HG02588 (cell line): Measurements from ENCODE around the gene EPS8L1.
"Not testable (repeated sequence)": the region's sequence is repeated elsewhere in the genome, so short reads cannot be mapped to it uniquely, and the experiment has no call there.

Source experiments
- ATAC-seq: cut with Tn5 transposase; IDR thresholded peaks from one replicate; pipeline ENCODE4 v1.9.1; 2021; ENCODE audit warnings: mild to moderate bottlenecking, moderate library complexity; ENCODE audit not compliant: unreplicated experiment

The EPS8L1 gene

DNA sequence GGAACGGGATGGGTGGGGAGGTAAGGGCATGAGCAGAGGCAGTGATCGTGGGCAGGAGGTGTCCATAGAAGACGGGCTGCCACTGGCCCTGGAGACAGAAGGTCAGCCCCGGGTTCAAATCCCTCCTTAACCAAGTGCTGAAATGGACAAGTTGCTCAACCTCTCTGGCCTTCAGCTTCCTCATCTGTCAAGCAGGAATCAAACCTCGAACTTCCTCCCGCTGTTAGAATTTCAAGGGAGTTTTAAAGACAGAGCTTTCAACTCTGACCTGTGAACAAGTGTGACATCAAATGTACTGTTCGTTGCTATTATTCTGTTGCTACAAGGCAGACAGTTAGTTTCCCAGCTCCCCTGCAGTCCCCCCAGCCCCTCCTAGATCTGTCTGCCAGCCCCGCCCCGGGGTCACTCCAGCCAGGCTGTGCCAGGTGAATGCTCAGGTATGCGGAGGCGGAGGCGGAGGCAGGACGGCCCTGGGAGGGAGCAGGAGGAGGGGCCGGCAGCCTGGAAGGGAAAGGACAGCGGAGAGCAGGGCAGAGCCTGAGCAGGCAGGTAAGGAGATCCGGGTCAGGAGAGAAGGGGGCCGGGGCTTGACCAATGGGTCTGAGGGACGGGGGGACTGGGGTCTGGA, at the start of gene EPS8L1:
Gene EPS8L1, plus strand, starts transcription at position 499 of the 628 bp plus-strand sequence. CDS start 576 bp downstream, outside the sequence.
- ATAC-seq = no peak

DNA sequence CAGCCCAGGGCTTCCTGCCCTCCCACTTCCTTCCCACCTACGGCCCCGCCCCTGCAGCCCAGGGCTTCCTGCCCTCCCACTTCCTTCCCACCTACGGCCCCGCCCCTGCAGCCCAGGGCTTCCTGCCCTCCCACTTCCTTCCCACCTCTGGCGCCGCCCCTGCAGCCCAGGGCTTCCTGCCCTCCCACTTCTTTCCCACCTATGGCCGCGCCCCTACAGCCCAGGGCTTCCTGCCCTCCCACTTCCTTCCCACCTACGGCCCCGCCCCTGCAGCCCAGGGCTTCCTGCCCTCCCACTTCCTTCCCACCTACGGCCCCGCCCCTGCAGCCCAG, 48.6 kb upstream of the EPS8L1 start:
- not testable (repeated sequence) for ATAC-seq

DNA sequence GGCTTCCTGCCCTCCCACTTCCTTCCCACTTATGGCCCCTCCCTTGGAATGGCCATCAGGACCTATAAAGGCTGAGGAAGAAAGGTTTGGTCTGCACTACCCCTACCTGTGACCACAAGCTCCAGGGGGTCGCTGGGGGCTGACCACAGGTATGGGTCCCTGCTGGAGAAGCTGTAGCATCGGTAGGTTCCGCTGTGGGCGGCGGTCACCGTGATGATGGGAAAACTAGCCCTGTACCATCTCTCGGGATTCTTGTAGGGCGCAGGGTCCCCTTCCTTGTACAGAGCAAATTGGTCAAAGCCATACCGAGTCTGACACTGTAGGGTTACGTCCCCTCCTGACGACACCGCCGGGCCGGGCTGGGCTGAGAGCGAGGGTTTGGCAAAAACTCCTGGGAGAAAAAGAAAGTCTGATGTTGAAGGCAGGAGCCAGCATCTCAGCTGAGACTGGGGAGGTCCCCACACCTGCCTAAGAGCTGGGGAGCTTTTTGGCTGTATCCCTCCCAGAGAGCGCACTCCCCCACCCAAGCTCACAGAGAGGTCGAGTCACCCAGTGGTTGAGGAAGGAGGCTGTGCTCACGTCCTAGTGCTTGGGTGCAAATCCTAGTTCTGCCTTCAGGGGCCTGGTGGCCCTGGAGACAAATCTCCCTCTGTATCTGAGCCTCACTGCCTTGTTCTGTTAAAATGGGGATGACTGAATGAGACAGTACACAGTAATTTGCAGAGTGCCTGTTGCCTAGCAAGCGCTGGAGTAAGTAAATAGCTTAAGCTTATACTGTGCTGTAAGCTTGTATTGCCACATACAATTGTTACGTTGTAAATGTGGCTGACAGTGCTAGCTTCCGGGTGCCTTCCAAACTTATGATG, 48.0 kb upstream of the EPS8L1 start:
- ATAC-seq = no peak

DNA sequence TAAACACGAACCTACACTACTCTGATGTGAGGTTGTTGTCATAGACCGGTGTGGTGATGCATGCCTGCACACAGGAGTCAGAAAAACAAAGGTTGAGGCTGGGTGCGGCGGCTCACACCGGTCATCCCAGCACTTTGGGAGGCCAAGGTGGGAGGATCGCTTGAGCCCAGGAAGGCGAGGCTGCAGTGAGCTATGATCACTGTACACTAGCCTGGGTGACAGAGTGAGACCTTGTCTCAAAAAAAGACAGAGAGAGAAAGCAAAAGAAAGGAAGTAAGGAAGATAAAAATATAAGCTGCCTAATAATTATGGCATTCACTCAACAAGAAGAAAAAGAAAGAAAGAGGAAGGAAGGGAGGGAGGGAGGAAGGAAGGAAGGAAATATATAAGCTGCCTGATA, 46.9 kb upstream of the EPS8L1 start:
- ATAC-seq = no peak

DNA sequence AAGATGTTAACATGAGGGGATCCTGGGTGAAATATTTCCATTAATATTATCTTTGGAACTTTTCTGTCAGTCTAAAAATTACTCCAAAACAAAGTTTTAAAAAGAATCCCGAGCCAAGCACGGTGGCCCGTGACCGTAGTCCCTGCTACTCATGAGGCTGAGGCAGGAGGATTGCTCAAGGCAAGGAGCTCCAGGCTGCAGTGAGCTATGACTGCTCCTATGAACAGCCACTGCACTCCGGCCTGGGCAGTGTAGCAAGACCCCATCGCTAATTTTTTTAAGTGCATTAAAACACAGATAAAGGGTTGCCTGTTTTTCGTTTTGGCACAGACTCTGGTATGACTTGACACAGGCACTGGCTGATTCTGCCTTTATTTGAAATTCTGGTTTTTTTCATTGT, 44.5 kb upstream of the EPS8L1 start:
- ATAC-seq = no peak

DNA sequence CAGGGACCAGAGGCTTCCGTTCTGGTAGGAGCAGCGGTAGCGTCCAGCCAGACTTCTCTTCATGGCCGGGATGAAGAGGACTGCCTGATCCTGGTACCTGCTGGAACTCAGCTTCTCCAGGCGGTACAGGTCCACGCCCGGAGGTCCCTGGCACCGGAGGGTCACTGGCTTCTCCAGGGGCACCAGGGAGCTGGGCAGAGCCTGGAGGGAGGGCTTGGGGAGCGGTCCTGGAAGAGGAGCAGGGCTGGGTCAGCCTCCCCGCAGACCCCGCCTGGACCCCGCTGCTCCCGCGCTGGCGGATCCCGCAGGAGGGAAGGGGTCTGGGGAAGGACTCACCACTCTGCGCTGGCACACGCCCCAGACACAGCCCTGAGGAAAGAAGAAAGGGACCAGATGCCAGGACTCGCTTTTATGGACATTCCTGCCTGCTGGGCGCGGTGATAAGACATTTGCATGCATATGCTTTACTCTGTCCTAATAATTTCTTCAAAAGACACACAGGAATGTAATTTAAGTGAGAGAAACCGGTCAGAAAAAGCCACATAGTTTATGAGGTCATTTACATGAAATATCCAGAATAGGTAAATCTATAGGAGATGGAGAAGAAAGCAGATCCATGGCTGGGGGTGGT, 43.4 kb upstream of the EPS8L1 start:
- no peak for ATAC-seq

DNA sequence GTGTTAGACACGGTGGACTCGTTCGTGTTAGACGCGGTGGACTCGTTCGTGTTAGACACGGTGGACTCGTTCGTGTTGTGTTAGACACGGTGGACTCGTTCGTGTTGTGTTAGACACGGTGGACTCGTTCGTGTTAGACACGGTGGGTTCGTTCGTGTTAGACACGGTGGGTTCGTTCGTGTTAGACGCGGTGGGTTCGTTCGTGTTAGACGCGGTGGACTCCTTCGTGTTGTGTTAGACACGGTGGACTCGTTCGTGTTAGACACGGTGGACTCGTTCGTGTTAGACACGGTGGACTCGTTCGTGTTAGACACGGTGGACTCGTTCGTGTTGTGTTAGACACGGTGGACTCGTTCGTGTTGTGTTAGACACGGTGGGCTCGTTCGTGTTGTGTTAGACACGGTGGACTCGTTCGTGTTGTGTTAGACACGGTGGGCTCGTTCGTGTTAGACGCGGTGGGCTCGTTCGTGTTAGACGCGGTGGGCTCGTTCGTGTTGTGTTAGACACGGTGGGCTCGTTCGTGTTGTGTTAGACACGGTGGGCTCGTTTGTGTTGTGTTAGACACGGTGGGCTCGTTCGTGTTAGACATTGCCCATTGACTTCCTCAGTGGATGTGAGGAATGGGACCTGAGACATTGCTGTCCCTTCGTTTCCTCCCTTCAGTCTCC, 42.6 kb upstream of the EPS8L1 start:
- ATAC-seq = not testable (repeated sequence)

DNA sequence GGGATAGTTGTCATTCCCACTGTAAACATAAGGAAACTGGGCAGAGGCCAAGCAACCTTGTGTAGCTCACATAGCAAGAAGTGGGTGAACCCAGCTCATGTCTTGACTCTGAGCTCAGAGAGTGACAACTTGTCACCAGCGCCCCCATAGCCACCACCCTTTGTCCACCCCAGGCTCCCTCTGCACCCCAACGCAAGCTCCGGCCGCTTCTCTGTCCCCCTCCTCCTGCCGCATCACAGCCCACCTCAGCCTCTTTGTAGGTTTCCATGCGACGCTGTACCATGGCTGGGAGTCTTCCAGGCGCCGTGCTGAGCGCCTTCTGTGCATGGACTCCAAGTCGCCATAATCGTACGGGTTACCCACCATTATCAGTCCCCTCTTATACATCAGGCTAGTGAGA, 40.9 kb upstream of the EPS8L1 start:
- no peak for ATAC-seq

DNA sequence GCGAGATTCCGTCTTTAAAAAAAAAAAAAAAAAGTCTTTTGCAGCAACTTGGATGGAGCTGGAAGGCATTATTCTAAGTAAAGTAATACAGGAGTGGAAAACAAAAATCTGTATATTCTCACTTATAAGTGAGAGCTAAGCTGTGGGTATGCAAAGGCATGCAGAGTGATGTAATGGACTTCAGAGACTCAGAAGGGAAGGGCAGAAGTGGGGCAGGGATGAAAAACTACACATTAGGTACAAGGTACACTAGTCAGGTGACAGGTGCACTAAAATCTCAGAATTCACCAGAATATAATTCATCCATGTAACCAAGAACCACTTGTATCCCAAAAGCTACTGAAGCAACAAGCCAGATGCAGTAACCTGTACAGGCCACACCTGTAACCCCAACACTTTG, 39.6 kb upstream of the EPS8L1 start:
- ATAC-seq = no peak

DNA sequence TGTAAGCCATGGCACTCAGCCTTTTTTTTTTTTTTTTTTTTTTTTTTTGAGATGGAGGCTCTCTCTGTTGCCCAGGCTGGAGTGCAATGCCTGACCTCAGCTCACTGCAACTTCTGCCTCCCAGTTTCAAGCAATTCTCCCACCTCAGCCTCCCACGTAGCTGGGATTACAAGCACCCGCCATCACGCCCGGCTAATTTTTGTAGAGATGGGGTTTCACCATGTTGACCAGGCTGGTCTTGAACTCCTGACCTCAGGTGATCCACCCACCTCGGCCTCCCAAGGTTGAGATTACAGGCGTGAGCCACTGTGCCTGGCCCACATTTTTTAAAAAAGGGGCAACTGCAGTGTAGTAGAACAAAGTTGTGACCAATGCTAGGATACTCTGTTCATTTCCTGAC, 38.1 kb upstream of the EPS8L1 start:
- not testable (repeated sequence) for ATAC-seq

DNA sequence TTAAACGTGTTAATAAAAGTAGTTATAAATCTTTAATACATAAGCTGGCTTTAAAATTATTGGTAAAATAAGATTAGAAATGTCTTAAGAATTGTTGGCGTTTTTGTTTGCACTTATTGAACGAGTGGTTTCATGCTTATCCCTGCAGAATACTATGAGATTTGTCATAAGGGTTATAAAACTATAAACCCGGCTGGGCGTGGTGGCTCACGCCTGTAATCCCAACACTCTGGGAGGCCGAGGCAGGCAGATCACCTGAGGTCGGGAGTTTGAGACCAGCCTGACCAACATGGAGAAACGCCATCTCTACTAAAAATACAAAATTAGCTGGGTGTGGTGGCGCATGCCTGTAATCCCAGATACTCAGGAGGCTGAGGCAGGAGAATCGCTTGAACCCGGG, 35.0 kb upstream of the EPS8L1 start:
- ATAC-seq = not testable (repeated sequence)

DNA sequence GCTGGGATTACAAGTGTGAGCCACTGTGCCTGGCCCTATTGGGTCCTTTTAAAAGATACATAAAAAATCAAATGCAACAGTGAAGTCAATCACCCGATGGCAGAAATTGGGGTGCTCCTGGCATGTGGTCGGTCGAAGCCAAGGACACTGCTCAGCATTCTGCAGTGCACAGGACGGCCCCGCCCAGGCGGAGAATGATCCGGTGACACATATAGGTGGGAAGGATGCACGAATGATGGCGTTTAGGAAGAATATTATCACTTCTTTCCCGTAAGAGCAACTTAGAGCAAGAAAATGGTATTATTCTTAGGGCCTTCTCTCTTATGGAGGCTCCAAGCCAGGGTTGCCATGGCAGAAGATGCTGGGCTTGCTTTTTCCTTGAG, 34.4 kb upstream of the EPS8L1 start:
- no peak for ATAC-seq

DNA sequence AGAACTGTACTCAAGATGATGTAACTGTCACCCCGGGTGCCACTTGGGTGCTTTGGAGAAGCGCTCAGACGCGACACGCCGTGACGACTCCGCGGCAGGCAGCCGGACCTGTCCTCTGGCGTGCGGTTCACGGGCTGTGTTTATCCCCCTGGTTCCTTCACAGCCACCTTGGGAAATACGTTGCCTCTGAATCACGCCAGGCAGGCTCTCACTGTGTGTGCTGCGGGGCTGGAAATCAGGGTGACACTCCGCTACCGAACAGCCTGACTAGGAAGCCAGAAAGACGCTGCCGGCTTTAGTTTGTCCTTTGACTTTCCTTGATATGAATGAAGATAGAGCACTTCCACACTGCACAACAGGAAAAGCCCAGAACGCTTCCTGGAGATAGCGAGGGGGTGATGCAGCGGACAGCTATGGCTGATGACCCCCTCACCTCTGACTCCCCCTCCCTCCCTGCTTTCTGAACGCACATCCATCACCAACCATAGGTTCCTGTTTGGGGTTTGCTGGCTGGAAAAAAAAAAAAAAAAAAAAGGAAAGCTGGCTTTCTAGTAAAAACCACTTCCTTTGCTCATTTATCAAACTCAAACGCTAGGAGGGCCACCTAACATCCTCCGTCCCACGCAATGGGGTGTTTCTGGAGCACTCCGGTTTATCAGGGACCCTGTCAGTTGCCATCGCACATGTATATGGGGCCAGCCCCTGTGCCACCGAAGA, 33.9 kb upstream of the EPS8L1 start:
- no peak for ATAC-seq

DNA sequence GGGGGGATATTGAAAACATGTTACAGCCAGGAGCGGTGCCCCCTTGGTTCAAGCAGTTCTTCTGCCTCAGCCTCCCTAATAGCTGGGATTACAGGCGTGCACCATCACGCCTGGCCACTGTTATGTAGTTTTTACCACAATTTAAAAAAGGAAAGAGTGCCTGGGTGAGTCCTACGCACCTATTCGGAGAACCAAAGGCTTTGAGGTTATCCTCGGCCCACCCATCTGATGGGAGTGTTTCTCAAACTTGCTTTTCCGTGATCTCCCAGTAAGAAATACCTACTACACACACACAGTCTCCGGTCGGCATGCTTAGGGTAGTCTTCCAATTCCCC, 33.4 kb upstream of the EPS8L1 start:
- no peak for ATAC-seq

DNA sequence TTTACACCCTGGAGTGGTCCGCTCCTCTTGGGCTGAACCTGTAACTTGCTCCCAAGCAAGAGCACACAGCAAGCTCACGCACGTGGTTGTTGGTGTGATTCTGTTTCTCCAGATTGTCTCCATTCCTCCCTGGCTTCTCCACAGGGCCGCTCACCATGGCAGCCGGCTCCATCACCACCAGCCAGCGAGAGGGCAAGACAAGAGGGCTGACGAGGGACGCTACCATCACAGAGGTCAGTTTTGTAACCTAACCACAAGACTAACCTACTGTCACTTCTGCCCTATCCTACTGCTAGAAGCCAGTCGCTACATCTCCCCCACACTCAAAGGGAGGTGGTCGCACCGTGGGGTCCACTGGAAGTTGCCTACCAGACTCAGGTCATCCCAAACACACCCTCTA, 33.0 kb upstream of the EPS8L1 start:
- no peak for ATAC-seq

DNA sequence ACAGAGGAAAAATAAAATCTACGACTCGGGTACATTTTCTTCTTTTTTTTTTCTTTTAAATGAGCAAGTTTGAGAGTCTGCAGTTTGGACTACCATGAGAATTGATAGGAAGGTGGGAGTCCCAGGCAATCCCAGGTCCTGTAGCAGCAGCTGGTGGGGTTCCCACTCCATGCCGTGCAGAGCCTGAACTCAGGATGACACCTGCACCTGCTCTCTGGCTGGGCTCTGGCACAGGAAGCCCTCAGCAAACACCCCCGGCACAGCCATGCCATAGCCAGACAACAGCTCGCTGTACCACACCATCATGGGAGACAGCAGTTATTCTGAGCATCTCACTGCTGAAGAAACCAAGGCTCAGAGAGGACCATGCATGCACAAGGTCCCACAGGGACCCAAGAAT, 31.4 kb upstream of the EPS8L1 start:
- ATAC-seq = no peak

DNA sequence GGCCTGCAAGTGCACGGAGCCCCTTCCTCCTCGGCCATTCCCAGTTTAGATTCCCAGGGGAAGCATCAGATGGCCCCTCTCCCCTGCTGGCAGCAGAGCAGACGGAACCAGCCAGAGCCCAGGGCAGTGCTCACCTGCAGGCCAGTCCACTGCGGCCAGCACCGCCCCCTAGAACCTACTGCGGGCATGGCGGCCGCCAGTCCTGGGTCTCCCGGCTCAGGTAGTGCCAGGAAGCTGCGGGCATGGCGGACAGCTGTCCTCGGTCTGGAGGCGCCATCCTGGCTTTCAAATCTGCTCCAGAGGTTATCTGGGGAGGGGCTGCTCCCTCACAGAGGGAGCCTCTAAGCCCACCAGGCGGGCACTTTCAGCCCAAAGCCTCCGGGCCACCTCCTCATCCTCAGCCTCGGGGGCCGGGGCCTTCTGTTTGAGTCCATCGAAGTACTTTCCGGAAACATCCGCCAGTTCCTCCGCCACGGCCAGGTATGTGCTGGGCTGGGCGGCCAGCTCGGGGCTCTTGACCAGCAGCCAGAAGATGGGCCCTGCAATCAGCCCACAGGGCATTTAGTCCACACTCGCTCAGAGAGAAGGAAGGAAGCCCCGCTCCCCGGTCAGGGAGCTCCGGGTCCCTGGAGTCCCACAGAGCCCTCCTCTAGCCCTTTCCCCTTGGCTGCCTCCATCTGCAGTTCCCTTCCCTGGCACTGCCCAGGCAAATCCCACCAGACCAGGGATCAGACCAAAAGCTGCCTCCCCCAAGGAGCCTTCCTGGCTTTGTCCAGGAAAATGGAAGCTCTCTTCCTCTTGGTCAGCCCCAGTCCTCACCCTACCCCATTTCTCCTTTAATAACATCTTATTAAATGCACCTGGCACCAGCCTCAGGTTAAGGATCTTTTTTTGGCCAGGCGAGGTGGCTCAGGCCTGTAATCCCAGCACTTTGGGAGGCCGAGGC, 30.6 kb upstream of the EPS8L1 start:
- ATAC-seq = no peak

DNA sequence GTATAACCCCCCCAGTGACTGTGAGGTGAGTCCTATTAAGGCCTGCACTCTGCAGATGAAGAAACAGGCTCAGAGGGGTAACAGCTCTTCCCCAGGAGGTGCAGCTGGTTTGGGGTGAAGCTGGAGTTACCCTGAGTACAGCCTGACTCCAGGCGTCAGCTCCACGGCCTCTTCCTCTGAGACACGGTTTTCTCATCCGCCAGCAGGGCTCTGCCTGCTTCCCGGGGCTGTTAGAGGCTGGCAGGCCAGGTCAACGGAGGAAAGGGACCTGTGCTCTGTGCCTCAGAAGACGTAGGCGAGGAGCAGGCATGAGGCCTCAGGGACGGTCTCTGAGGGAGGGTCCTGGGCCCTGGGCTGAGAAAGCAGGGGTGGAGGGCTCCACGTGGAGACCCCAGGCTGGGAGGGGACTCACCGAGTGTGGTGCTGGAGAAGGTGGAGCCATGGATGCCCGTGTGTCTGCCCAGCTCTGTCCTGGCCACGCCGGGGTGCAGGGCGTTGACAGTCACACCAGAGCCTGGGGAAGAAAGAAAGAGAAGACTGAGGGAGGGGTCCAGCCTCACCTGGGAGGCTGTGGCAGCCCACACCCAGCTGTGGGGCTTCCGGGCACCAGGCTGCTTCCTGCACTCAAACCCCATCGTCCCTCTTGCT, 28.6 kb upstream of the EPS8L1 start:
- no peak for ATAC-seq

DNA sequence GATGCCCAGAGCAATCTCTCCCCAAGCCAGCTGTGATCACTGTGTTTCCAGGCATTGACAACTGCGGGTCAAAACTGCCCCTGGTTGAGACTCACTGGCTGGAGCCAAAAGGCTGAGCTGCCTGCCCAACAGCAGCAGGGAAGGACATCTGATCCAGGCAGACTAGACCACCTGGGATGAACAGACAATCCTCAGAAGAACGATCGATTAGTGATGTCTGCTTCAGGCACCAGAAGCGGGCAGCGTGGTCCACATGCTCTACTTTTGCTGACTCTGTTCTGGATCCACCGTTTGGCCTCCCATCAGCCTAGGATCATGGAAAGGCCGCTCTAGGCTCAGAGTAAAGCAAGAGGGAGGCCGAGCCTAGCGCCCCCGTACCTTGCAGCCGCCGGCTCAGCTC, 27.7 kb upstream of the EPS8L1 start:
- ATAC-seq = no peak

DNA sequence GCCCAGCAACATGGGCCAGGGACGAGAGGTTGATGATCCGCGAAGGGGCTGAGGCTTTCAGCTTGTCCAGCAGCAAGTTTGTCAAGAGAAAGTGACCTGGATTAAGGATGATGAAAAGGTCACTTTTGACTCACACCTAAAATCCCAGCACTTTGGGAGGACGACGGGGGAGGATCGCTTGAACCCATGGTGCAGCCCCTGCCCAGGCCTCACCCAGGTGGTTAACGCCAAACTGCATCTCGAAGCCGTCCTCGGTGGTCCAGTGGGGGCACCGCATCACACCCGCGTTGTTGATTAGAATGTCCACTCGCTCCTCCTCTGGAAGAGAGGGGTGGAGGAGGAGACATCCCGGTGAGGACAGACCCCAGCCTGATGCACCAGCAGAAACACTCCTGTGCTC, 27.2 kb upstream of the EPS8L1 start:
- no peak for ATAC-seq
